HepG2 (cell line): ENCODE results near the gene MAVS. TPM values are rescaled to one million over a fixed set of nuclear protein-coding genes. Genes with fewer than 3 reads are reported as not detected.

Experiments used
- AHR ChIP-seq: IDR thresholded peaks from 2 replicates; pipeline ENCODE4 v1.6.1; 2018; ENCODE audit warnings: missing genetic modification reagents, missing compliant biosample characterization
- ATAD3A ChIP-seq: sonication (generic); formaldehyde crosslinking; IDR thresholded peaks from 2 replicates; pipeline ENCODE4 v1.4.0; 2020; ENCODE audit warnings: missing genetic modification reagents
- EP300 ChIP-seq, 3 experiments: sonication (generic) in 1 of 3; formaldehyde crosslinking in 1 of 3; IDR thresholded peaks; 2 replicates each; pipeline versions ENCODE4 v1.5.1 to v1.6.1; 2011 to 2020; ENCODE audit warnings: low read depth in 2 of 3, low read length in 2 of 3, borderline replicate concordance in 1 of 3, improper control_type of control experiment in 1 of 3, mild to moderate bottlenecking in 1 of 3, missing genetic modification reagents in 1 of 3, moderate library complexity in 1 of 3
- LCORL ChIP-seq, 2 experiments: fragments of 450-650 bp in 1 of 2; sonication (generic) in 1 of 2; formaldehyde crosslinking in 1 of 2; IDR thresholded peaks; 2 replicates each; pipeline versions ENCODE4 v1.5.0 to v1.6.1; 2017 to 2020; ENCODE audit warnings: antibody characterized with exemption in 1 of 2, missing genetic modification reagents in 1 of 2
- NFE2L2 ChIP-seq: fragments of 150-350 bp; IDR thresholded peaks from 2 replicates; pipeline ENCODE4 v1.6.1; 2014; ENCODE audit warnings: low read length
- PHF20 ChIP-seq: sonication (generic); formaldehyde crosslinking; IDR thresholded peaks from 2 replicates; pipeline ENCODE4 v1.5.0; 2020; ENCODE audit warnings: mild to moderate bottlenecking, missing genetic modification reagents
- RARG ChIP-seq: sonication (generic); formaldehyde crosslinking; IDR thresholded peaks from 2 replicates; pipeline ENCODE4 v1.4.0; 2020; ENCODE audit warnings: low read depth, mild to moderate bottlenecking, missing genetic modification reagents
- RNF2 ChIP-seq: fragments of 450-650 bp; conservative IDR thresholded peaks from 2 replicates; pipeline ENCODE4 v1.6.1; 2016; ENCODE audit warnings: low read depth
- RXRA ChIP-seq: sonication (generic); formaldehyde crosslinking; IDR thresholded peaks from 2 replicates; pipeline ENCODE4 v1.5.1; 2020; ENCODE audit warnings: missing genetic modification reagents
- SRSF9 ChIP-seq: fragments of 200-400 bp; formaldehyde crosslinking; IDR thresholded peaks from 2 replicates; pipeline ENCODE4 v1.6.1; 2018; ENCODE audit warnings: borderline replicate concordance, mild to moderate bottlenecking, low read depth, low read length; ENCODE audit not compliant: insufficient read depth, poor library complexity, severe bottlenecking
- TSC22D2 ChIP-seq: sonication (generic); formaldehyde crosslinking; IDR thresholded peaks from 2 replicates; pipeline ENCODE4 v1.5.1; 2020; ENCODE audit warnings: missing genetic modification reagents, mild to moderate bottlenecking, borderline replicate concordance
- ZNF136 ChIP-seq: sonication (generic); formaldehyde crosslinking; IDR thresholded peaks from 2 replicates; pipeline ENCODE4 v1.8.1; 2022; ENCODE audit warnings: low read depth, mild to moderate bottlenecking, moderate library complexity, missing genetic modification reagents
- ZNF232 ChIP-seq: sonication (generic); formaldehyde crosslinking; IDR thresholded peaks from 2 replicates; pipeline ENCODE4 v1.4.0; 2020; ENCODE audit warnings: missing genetic modification reagents, borderline replicate concordance
- ZNF34 ChIP-seq: sonication (generic); formaldehyde crosslinking; IDR thresholded peaks from 2 replicates; pipeline ENCODE4 v1.4.0; 2020; ENCODE audit warnings: mild to moderate bottlenecking, missing genetic modification reagents, borderline replicate concordance
- ZNF350 ChIP-seq: sonication (generic); formaldehyde crosslinking; IDR thresholded peaks from 2 replicates; pipeline ENCODE4 v1.4.0; 2020; ENCODE audit warnings: mild to moderate bottlenecking, low read depth, missing genetic modification reagents, borderline replicate concordance
- ZNF510 ChIP-seq: sonication (generic); formaldehyde crosslinking; IDR thresholded peaks from 2 replicates; pipeline ENCODE4 v1.4.0; 2020; ENCODE audit warnings: low read depth, mild to moderate bottlenecking, missing genetic modification reagents
- ZNF543 ChIP-seq: sonication (generic); formaldehyde crosslinking; IDR thresholded peaks from 2 replicates; pipeline ENCODE4 v1.4.0; 2020; ENCODE audit warnings: mild to moderate bottlenecking, missing genetic modification reagents
- ZNF563 ChIP-seq: sonication (generic); formaldehyde crosslinking; IDR thresholded peaks from 2 replicates; pipeline ENCODE4 v1.8.0; 2022; ENCODE audit warnings: mild to moderate bottlenecking, moderate library complexity, missing genetic modification reagents
- polyA plus RNA-seq, 8 experiments: library from polyadenylated mRNA; depleted of rRNA in 3 of 8; stranded (reverse) in 7 of 8; unstranded in 1 of 8; fragments of >200 nt; fragmentation: Illumina TruSeq in 4 of 8; extraction: Trizol in 4 of 8; gene quantifications; 2 replicates each; pipeline versions ENCODE4 v1.2.1 to v1.2.3, GENCODE V29; 2011 to 2016; ENCODE audit warnings: low read depth in 4 of 8, missing spikeins in 1 of 8, mixed read lengths in 1 of 8; ENCODE audit not compliant: insufficient read depth in 1 of 8
- total RNA-seq, 5 experiments: library from RNA; depleted of rRNA; stranded (reverse); fragments of >200 nt; fragmentation: Illumina TruSeq; extraction: Trizol; gene quantifications; 2 replicates each; pipeline ENCODE4 v1.2.3, GENCODE V29; 2016; ENCODE audit warnings: low read depth in 1 of 5
- TF ChIP-seq, protein P1 (sequence below): sonication (generic); formaldehyde crosslinking; IDR thresholded peaks from 2 replicates; pipeline ENCODE4 v1.5.0; 2020; ENCODE audit warnings: mild to moderate bottlenecking, missing genetic modification reagents
- TF ChIP-seq, protein P2 (sequence below): sonication (generic); formaldehyde crosslinking; IDR thresholded peaks from 2 replicates; pipeline ENCODE4 v1.4.0; 2020; ENCODE audit warnings: missing genetic modification reagents, borderline replicate concordance
- TF ChIP-seq, protein P3 (sequence below): sonication (generic); formaldehyde crosslinking; IDR thresholded peaks from 2 replicates; pipeline ENCODE4 v1.4.0; 2020; ENCODE audit warnings: mild to moderate bottlenecking, low read depth, missing genetic modification reagents

Gene MAVS
- total and polyA plus RNA-seq, 2 of the 13 experiments (the other 11 are each of a cell fraction or from before 2014, with no cell fraction given) = 27.3 to 36.6 TPM

DNA sequence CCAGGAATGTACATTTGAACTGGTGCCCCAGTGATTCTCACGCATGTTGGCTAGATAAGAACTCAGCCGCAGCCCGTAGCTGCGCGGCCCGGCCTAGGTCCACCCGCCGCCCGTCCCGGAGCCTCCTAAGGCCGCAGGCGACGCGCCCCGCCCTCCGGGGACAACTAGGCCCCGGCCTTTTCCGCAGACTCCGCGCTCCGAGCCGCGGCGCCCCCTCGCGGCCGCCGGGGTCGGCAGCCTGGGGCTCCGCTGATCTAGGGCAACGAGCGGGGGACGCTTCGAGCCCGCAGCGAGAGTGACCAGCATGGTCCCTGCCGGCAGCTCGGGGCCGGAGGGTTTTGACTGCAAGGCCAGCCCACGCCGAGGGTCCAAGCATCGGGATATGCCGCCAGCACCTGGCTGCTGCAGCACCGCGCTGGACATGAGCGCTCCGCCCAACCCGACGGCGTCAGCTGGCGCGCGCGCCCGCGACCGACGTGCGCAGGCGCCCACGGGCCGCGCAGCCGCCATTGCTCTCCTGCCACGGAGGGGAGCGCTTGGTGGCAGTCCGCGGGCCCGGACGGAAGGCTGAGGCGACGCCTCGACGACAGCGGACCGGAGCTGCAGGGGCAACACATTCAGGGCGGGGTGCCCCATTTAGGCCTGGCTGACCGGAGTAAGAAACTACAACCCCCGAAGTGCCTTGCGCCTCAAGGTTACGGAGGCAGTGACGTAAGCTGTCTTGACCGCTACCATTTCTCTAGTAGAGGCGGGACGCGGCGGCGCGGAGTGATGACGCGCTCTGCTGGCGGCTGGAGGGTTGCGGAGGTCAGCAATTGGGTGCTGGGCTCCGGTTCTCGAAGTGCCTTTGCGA is 26.4 kb upstream of the MAVS start, which contains the start of gene AP5S1 (continued):
- peak; percentile 94 for TF ChIP-seq ZNF350 (CRISPR knock-in tag)
- 0 out of 2 replicates have a peak, but pooled peaks have one; percentile 9 for TF ChIP-seq ATAD3A (CRISPR knock-in tag)
- TF ChIP-seq, protein P1, sequence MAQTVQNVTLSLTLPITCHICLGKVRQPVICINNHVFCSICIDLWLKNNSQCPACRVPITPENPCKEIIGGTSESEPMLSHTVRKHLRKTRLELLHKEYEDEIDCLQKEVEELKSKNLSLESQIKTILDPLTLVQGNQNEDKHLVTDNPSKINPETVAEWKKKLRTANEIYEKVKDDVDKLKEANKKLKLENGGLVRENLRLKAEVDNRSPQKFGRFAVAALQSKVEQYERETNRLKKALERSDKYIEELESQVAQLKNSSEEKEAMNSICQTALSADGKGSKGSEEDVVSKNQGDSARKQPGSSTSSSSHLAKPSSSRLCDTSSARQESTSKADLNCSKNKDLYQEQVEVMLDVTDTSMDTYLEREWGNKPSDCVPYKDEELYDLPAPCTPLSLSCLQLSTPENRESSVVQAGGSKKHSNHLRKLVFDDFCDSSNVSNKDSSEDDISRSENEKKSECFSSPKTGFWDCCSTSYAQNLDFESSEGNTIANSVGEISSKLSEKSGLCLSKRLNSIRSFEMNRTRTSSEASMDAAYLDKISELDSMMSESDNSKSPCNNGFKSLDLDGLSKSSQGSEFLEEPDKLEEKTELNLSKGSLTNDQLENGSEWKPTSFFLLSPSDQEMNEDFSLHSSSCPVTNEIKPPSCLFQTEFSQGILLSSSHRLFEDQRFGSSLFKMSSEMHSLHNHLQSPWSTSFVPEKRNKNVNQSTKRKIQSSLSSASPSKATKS = no peak; the same call in 1 of the 2 replicates
- peak; percentile 94 for TF ChIP-seq PHF20
- TF ChIP-seq ZNF563 (CRISPR knock-in tag) = peak; percentile 98
- peak; percentile 98 for TF ChIP-seq ZNF543
- peak; percentile 99 for TF ChIP-seq ZNF34 (CRISPR knock-in tag)
- TF ChIP-seq RNF2 = peak; percentile 92
- no peak; the same call in 1 of the 2 replicates for TF ChIP-seq RARG (CRISPR knock-in tag)
- peak; percentile 88 for TF ChIP-seq AHR (CRISPR knock-in tag)
- TF ChIP-seq TSC22D2 (CRISPR knock-in tag) = 0 out of 2 replicates have a peak, but pooled peaks have one; percentile 88
- TF ChIP-seq, protein P2, sequence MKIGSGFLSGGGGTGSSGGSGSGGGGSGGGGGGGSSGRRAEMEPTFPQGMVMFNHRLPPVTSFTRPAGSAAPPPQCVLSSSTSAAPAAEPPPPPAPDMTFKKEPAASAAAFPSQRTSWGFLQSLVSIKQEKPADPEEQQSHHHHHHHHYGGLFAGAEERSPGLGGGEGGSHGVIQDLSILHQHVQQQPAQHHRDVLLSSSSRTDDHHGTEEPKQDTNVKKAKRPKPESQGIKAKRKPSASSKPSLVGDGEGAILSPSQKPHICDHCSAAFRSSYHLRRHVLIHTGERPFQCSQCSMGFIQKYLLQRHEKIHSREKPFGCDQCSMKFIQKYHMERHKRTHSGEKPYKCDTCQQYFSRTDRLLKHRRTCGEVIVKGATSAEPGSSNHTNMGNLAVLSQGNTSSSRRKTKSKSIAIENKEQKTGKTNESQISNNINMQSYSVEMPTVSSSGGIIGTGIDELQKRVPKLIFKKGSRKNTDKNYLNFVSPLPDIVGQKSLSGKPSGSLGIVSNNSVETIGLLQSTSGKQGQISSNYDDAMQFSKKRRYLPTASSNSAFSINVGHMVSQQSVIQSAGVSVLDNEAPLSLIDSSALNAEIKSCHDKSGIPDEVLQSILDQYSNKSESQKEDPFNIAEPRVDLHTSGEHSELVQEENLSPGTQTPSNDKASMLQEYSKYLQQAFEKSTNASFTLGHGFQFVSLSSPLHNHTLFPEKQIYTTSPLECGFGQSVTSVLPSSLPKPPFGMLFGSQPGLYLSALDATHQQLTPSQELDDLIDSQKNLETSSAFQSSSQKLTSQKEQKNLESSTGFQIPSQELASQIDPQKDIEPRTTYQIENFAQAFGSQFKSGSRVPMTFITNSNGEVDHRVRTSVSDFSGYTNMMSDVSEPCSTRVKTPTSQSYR (CRISPR knock-in tag) = peak; percentile 68; the same call in 1 of the 2 replicates
- no peak; the same call in none of the 2 replicates for TF ChIP-seq ZNF510
- TF ChIP-seq RXRA (CRISPR knock-in tag) = peak; percentile 85
- TF ChIP-seq SRSF9 = no peak
- no peak for TF ChIP-seq LCORL (IDR thresholded peaks at IDR 0.05)
- TF ChIP-seq LCORL (CRISPR knock-in tag; IDR thresholded peaks at IDR 0.05) = peak; percentile 91
- peak; percentile 93 for TF ChIP-seq ZNF232 (CRISPR knock-in tag)
- TF ChIP-seq EP300 (IDR thresholded peaks at IDR 0.05; ENCODE audit: low read depth in 2 of 2, low read length in 2 of 2) = peak in 1 of 2 experiments; percentile 54; a peak in 2 of 4 replicates
- TF ChIP-seq EP300 (CRISPR knock-in tag; IDR thresholded peaks at IDR 0.05; ENCODE audit: borderline replicate concordance) = no peak; the same call in 1 of the 2 replicates
- TF ChIP-seq, protein P3, sequence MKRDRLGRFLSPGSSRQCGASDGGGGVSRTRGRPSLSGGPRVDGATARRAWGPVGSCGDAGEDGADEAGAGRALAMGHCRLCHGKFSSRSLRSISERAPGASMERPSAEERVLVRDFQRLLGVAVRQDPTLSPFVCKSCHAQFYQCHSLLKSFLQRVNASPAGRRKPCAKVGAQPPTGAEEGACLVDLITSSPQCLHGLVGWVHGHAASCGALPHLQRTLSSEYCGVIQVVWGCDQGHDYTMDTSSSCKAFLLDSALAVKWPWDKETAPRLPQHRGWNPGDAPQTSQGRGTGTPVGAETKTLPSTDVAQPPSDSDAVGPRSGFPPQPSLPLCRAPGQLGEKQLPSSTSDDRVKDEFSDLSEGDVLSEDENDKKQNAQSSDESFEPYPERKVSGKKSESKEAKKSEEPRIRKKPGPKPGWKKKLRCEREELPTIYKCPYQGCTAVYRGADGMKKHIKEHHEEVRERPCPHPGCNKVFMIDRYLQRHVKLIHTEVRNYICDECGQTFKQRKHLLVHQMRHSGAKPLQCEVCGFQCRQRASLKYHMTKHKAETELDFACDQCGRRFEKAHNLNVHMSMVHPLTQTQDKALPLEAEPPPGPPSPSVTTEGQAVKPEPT (CRISPR knock-in tag) = peak; percentile 85
- TF ChIP-seq ZNF136 = no peak; the same call in 1 of the 2 replicates
- no peak for TF ChIP-seq NFE2L2
